ENCODE measurements around the gene ZFYVE21.

ZFYVE21 gene

DNA sequence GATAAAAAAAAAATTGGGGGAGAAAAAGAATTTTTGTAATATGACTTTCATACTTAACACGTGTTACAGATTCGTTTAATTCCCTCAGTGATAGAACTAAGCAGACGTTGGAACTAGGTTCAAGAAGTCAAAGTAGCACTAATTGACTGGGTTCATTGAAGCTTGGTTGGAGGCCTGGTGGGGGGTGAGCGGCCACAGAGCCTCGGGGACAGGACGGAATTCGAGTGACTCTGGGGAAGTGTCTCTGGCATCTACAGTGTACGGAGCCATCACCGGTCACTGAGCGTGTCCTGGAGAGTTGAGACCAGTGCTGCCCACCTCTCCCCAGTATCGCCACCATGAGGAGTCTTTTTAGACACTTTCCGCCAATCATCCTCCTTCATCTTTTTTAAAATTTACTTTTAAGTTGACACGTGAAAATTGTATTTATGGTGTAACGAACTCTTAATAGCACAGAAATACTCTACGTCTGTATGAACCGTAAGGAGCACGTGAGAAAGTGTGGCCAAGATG is 1.3 kb downstream of the ZFYVE21 start:
- H3K36me3 ChIP-seq (ENCODE audit: control insufficient read depth, insufficient read depth, low read length): peaks cover 5% of the 10 kb centered on the region; the same call in 1 of the 2 replicates
- no peak overlapping the region for H3K27ac ChIP-seq (ENCODE audit: low read depth, low read length)
- H3K9me3 ChIP-seq (ENCODE audit: control insufficient read depth, insufficient read depth, low read depth, low read length): no peaks in the 10 kb centered on the region
- H3K9ac ChIP-seq (ENCODE audit: low read length): no peak overlapping the region
- H3K4me3 ChIP-seq (ENCODE audit: low read depth, low read length): peak overlapping the region; percentile 79
- peaks cover 22% of the 10 kb centered on the region; the same call in 1 of the 2 replicates for H3K4me1 ChIP-seq (ENCODE audit: control insufficient read depth, insufficient read depth, low read length)
- no peaks in the 10 kb centered on the region for H3K27me3 ChIP-seq (ENCODE audit: control insufficient read depth, insufficient read depth, low read length)

DNA sequence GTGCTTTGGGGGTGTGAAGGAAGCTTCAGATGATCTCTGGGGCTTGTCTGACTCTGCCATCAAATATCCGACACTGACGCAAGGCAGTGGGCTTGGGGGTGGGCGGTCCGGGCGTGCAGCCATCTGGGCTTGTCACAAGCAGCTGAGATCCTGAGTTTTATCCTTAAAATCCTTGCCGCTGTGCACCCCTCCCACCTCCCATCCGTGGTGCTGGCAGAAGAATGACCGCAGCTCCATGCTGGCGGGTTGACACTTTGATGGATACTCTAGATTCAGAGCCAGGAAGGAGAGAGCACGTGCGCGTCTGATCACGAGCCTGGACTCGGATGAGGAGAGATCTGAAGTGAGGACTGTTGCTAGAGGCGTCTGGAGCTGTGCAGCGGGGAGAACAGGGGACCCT is 3.0 kb downstream of the ZFYVE21 start:
- peaks cover 14% of the 10 kb centered on the region; the same call in 1 of the 2 replicates for H3K4me1 ChIP-seq (ENCODE audit: control insufficient read depth, insufficient read depth, low read length)
- no peaks in the 10 kb centered on the region for H3K36me3 ChIP-seq (ENCODE audit: control insufficient read depth, insufficient read depth, low read length)
- no peaks in the 10 kb centered on the region for H3K9me3 ChIP-seq (ENCODE audit: control insufficient read depth, insufficient read depth, low read depth, low read length)
- no peak overlapping the region for H3K9ac ChIP-seq (ENCODE audit: low read length)
- no peak overlapping the region for H3K4me3 ChIP-seq (ENCODE audit: low read depth, low read length)
- no peaks in the 10 kb centered on the region for H3K27me3 ChIP-seq (ENCODE audit: control insufficient read depth, insufficient read depth, low read length)
- H3K27ac ChIP-seq (ENCODE audit: low read depth, low read length): no peak overlapping the region

- Histone ChIP-seq H3K9me3 (ENCODE audit: control insufficient read depth, insufficient read depth, low read depth, low read length) (no peaks in the 10 kb centered on the region), H3K27me3 (ENCODE audit: control insufficient read depth, insufficient read depth, low read length) (no peaks in the 10 kb centered on the region), H3K4me1 (ENCODE audit: control insufficient read depth, insufficient read depth, low read length) (peaks cover 6% of the 10 kb centered on the region; the same call in 1 of the 2 replicates), H3K4me3 (ENCODE audit: low read depth, low read length) (no peak overlapping the region), H3K27ac (ENCODE audit: low read depth, low read length) (no peak overlapping the region), H3K9ac (ENCODE audit: low read length) (no peak overlapping the region), H3K36me3 (ENCODE audit: control insufficient read depth, insufficient read depth, low read length) (no peaks in the 10 kb centered on the region)
These were observed 4.1 kb downstream of the ZFYVE21 start for GRCh38 chr14:103719751-103720150.

DNA sequence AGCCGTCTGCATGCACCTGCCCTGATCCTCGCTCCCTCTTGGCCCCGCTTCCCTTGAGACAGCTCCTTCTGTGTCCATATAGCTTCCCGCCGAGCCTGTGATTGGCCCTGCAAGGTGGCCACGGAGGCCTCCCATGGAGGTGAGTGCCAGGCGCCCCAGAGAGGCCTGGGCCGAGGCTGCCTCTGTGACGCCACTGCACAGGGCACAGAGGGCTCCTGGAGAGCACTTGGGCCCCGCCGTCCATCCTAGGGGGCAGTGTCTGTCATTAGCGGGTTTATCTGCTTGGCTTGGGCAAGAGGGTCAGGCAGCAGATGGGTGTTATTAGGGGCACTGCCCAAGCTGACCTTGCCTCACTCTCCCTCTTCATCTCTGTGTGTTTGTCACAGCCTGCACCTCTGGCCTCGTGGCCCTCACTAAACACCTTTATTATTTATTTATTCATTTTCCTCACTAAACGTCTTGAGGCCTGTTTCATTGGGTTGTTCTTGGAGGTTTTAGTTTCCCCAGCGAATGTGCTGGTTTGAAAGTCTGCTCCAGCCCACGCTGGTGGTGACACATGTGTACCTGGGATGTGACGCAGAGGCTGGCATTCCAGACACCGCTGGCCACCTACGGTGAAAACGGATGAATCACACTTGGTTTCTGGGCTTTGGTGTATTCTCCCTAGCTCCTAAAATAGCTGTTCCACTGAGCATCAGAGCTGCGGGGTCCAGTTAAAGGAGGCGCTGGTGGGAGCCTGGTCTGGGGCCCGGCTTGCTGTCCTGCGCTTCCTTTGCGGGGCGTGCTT is 5.9 kb downstream of the ZFYVE21 start:
- no peak overlapping the region for H3K4me3 ChIP-seq (ENCODE audit: low read depth, low read length)
- no peak overlapping the region for H3K9ac ChIP-seq (ENCODE audit: low read length)
- H3K27ac ChIP-seq (ENCODE audit: low read depth, low read length): no peak overlapping the region

DNA sequence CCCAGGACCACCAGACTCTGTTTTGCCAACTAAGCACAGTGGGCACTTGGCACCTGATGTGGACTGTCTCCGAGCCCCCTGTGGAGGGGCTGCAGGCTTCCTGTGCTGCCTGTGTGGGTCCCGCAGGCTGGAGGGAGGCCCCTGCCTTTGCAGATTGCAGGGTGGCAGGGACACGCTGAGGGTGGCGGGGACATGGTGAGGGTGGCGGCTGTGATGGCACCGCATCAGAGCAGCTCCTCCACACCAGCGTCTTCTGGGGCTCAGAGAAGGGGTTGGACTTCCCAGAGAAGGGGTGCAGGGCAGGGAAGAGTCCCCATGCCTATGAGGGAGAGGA is 8.1 kb downstream of the ZFYVE21 start:
- Histone ChIP-seq H3K27me3 (ENCODE audit: control insufficient read depth, insufficient read depth, low read length) (no peaks in the 10 kb centered on the region), H3K27ac (ENCODE audit: low read depth, low read length) (no peak overlapping the region), H3K9ac (ENCODE audit: low read length) (no peak overlapping the region), H3K4me1 (ENCODE audit: control insufficient read depth, insufficient read depth, low read length) (no peaks in the 10 kb centered on the region), H3K9me3 (ENCODE audit: control insufficient read depth, insufficient read depth, low read depth, low read length) (no peaks in the 10 kb centered on the region), H3K4me3 (ENCODE audit: low read depth, low read length) (no peak overlapping the region), H3K36me3 (ENCODE audit: control insufficient read depth, insufficient read depth, low read length) (peaks cover 12% of the 10 kb centered on the region)

More for the DNA sequence above, 5.9 kb downstream of the ZFYVE21 start:
- H3K9me3 ChIP-seq (ENCODE audit: control insufficient read depth, insufficient read depth, low read depth, low read length): no peaks in the 10 kb centered on the region
- H3K4me1 ChIP-seq (ENCODE audit: control insufficient read depth, insufficient read depth, low read length): peaks cover 6% of the 10 kb centered on the region; the same call in 1 of the 2 replicates
- H3K27me3 ChIP-seq (ENCODE audit: control insufficient read depth, insufficient read depth, low read length): no peaks in the 10 kb centered on the region
- H3K36me3 ChIP-seq (ENCODE audit: control insufficient read depth, insufficient read depth, low read length): peaks cover 3% of the 10 kb centered on the region; the same call in 1 of the 2 replicates

DNA sequence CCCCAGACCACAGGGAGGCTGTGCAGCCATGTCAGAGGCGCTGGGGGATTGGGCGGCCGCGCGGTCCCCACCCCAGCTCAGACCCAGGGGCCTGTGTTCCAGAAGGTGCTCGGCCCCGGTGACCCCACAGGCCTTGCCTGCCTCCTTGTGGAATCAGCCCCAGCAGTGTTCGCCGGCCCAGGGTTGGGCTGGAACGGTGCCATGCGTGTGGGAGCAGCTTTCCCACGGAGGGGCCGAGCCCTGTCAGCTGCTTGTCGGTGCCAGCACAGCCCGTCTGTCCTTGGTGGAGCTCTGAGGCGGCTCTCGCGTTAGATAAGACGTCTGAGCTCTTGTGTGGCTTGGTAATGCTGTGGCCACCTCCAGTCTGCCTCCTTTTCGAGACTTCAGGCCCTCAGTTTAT is 8.5 kb downstream of the ZFYVE21 start:
- no peak overlapping the region for H3K9ac ChIP-seq (ENCODE audit: low read length)

GRCh38 chr14:103725001-103725682 is 9.5 kb downstream of the ZFYVE21 start:
- H3K4me3 ChIP-seq (ENCODE audit: low read depth, low read length): no peak overlapping the region
- no peaks in the 10 kb centered on the region for H3K9me3 ChIP-seq (ENCODE audit: control insufficient read depth, insufficient read depth, low read depth, low read length)
- H3K9ac ChIP-seq (ENCODE audit: low read length): no peak overlapping the region
- H3K27ac ChIP-seq (ENCODE audit: low read depth, low read length): no peak overlapping the region
- H3K27me3 ChIP-seq (ENCODE audit: control insufficient read depth, insufficient read depth, low read length): no peaks in the 10 kb centered on the region
- H3K4me1 ChIP-seq (ENCODE audit: control insufficient read depth, insufficient read depth, low read length): no peaks in the 10 kb centered on the region
- H3K36me3 ChIP-seq (ENCODE audit: control insufficient read depth, insufficient read depth, low read length): peaks cover 26% of the 10 kb centered on the region

More for the DNA sequence above, 8.5 kb downstream of the ZFYVE21 start:
- no peaks in the 10 kb centered on the region for H3K9me3 ChIP-seq (ENCODE audit: control insufficient read depth, insufficient read depth, low read depth, low read length)
- H3K4me3 ChIP-seq (ENCODE audit: low read depth, low read length): no peak overlapping the region
- H3K27me3 ChIP-seq (ENCODE audit: control insufficient read depth, insufficient read depth, low read length): no peaks in the 10 kb centered on the region
- no peak overlapping the region for H3K27ac ChIP-seq (ENCODE audit: low read depth, low read length)
- peaks cover 16% of the 10 kb centered on the region for H3K36me3 ChIP-seq (ENCODE audit: control insufficient read depth, insufficient read depth, low read length)
- no peaks in the 10 kb centered on the region for H3K4me1 ChIP-seq (ENCODE audit: control insufficient read depth, insufficient read depth, low read length)

DNA sequence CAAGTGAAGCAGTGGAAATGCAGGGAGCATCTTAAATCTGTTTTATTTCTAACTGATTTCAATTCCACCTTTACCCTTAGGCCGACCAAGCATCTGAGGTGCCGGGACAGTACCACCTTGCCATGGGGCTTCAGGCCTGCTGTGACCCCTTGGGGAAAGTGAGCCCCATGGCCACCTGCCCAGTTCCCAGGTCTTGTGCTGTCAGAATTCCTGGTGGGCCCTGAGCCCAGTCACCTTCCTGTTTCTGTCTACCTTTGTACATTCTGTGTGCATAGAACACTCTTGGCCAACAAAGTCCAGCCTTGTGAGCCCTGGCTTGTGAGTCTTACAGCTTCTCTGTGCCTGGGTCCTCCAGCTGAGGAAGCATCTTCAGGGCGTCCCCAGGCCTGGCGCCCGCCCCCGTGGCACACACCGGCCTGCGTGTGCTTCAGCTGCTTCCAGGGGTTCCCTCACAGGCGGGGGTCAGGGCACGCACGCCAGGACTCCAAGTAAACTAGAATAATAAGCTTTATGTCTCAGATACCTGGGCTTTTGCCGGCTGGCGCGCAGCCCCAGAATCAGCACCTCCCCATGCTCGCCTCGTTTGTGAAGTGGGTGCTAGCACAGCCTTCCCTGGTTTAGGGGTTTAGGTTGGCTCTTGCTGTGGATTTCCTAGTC is 10.3 kb downstream of the ZFYVE21 start:
- Histone ChIP-seq H3K9ac (ENCODE audit: low read length) (no peak overlapping the region), H3K9me3 (ENCODE audit: control insufficient read depth, insufficient read depth, low read depth, low read length) (no peaks in the 10 kb centered on the region), H3K36me3 (ENCODE audit: control insufficient read depth, insufficient read depth, low read length) (peaks cover 33% of the 10 kb centered on the region), H3K4me1 (ENCODE audit: control insufficient read depth, insufficient read depth, low read length) (no peaks in the 10 kb centered on the region), H3K4me3 (ENCODE audit: low read depth, low read length) (no peak overlapping the region), H3K27me3 (ENCODE audit: control insufficient read depth, insufficient read depth, low read length) (no peaks in the 10 kb centered on the region), H3K27ac (ENCODE audit: low read depth, low read length) (no peak overlapping the region)

- H3K27ac ChIP-seq (ENCODE audit: low read depth, low read length): no peak overlapping the region
- no peaks in the 10 kb centered on the region for H3K9me3 ChIP-seq (ENCODE audit: control insufficient read depth, insufficient read depth, low read depth, low read length)
- no peaks in the 10 kb centered on the region for H3K27me3 ChIP-seq (ENCODE audit: control insufficient read depth, insufficient read depth, low read length)
- peaks cover 34% of the 10 kb centered on the region for H3K36me3 ChIP-seq (ENCODE audit: control insufficient read depth, insufficient read depth, low read length)
- no peak overlapping the region for H3K9ac ChIP-seq (ENCODE audit: low read length)
- no peaks in the 10 kb centered on the region for H3K4me1 ChIP-seq (ENCODE audit: control insufficient read depth, insufficient read depth, low read length)
- no peak overlapping the region for H3K4me3 ChIP-seq (ENCODE audit: low read depth, low read length)
These were observed 10.9 kb downstream of the ZFYVE21 start for GRCh38 chr14:103726474-103726873.

DNA sequence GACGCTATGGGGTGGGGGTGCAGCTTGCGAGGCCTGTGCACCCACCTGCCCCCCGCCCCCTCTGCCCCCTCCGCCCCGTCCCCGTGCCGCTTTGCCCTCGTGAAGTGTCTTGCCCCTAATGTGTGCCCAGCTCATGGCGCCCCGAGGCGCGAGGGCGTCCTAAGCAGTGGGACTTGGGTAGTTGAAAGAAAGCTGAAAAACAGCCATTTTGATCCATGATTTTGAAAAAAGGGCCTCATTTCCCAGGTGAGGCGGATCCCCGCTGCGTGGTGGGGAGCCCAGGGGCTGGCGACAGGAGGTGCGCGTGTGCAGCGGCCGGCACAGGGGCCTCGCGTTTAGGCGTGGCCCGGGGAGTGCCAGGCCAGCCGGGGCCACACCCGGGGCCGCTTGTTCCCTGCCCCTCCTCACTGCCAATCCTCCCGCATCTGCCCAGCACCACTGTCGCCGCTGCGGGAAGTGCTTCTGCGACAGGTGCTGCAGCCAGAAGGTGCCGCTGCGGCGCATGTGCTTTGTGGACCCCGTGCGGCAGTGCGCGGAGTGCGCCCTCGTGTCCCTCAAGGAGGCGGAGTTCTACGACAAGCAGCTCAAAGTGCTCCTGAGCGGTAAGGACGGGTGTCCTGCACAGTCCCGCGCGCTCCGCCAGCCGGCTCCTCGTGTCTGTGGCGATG is 11.8 kb downstream of the ZFYVE21 start:
- Histone ChIP-seq H3K27me3 (ENCODE audit: control insufficient read depth, insufficient read depth, low read length) (no peaks in the 10 kb centered on the region), H3K27ac (ENCODE audit: low read depth, low read length) (no peak overlapping the region), H3K4me1 (ENCODE audit: control insufficient read depth, insufficient read depth, low read length) (no peaks in the 10 kb centered on the region), H3K9me3 (ENCODE audit: control insufficient read depth, insufficient read depth, low read depth, low read length) (no peaks in the 10 kb centered on the region), H3K9ac (ENCODE audit: low read length) (no peak overlapping the region), H3K4me3 (ENCODE audit: low read depth, low read length) (no peak overlapping the region), H3K36me3 (ENCODE audit: control insufficient read depth, insufficient read depth, low read length) (peaks cover 43% of the 10 kb centered on the region)

All from HUES6 (cell line).